NCI-H226 (cell line): ENCODE measurements around the gene ADCY2.
"Not testable (repeated sequence)": the region's sequence is repeated elsewhere in the genome, so short reads cannot be mapped to it uniquely, and the experiment has no call there.

Experiments
- DNase-seq: peaks from one replicate; pipeline ENCODE4 v3.0.0-alpha.2; 2015

ADCY2 gene

GRCh38 chr5:7396713-7397454 lies 946 bp downstream of the ADCY2 start:
- DNase-seq = no peak

- DNase-seq = no peak
These were observed 2.0 kb downstream of the ADCY2 start for GRCh38 chr5:7397937-7398336.

- no peak for DNase-seq
These were observed 2.8 kb downstream of the ADCY2 start for GRCh38 chr5:7398596-7399280.

- no peak for DNase-seq
These were observed 9.3 kb downstream of the ADCY2 start for GRCh38 chr5:7405277-7405676.

- no peak for DNase-seq
These were observed 15.1 kb downstream of the ADCY2 start for GRCh38 chr5:7410936-7411511.

- DNase-seq = no peak
These were observed 16.5 kb downstream of the ADCY2 start for GRCh38 chr5:7412409-7412808.

GRCh38 chr5:7415123-7415522 lies 19.2 kb downstream of the ADCY2 start:
- no peak for DNase-seq

GRCh38 chr5:7415587-7416535 lies 19.9 kb downstream of the ADCY2 start:
- DNase-seq = no peak

- no peak for DNase-seq
These were observed 22.3 kb downstream of the ADCY2 start for GRCh38 chr5:7418276-7418675.

GRCh38 chr5:7419367-7419766 lies 23.4 kb downstream of the ADCY2 start:
- DNase-seq = no peak

GRCh38 chr5:7419846-7420245 lies 23.9 kb downstream of the ADCY2 start:
- no peak for DNase-seq

GRCh38 chr5:7420510-7421280 lies 24.8 kb downstream of the ADCY2 start:
- DNase-seq = no peak

GRCh38 chr5:7422316-7423106 lies 26.6 kb downstream of the ADCY2 start:
- no peak for DNase-seq

GRCh38 chr5:7423231-7423630 lies 27.3 kb downstream of the ADCY2 start:
- DNase-seq = not testable (repeated sequence)

- DNase-seq = no peak
These were observed 29.9 kb downstream of the ADCY2 start for GRCh38 chr5:7425830-7426229.

- DNase-seq = no peak
These were observed 30.3 kb downstream of the ADCY2 start for GRCh38 chr5:7426284-7426683.

- no peak for DNase-seq
These were observed 39.0 kb downstream of the ADCY2 start for GRCh38 chr5:7434914-7435313.

GRCh38 chr5:7435503-7435902 lies 39.6 kb downstream of the ADCY2 start:
- no peak for DNase-seq

GRCh38 chr5:7436521-7436920 lies 40.6 kb downstream of the ADCY2 start:
- no peak for DNase-seq

- DNase-seq = no peak
These were observed 41.9 kb downstream of the ADCY2 start for GRCh38 chr5:7437836-7438235.

GRCh38 chr5:7445068-7445467 lies 49.1 kb downstream of the ADCY2 start:
- DNase-seq = no peak
